Measurements from ENCODE around the gene MAIP1. TPM values are rescaled to one million over a fixed set of nuclear protein-coding genes. Genes with fewer than 3 reads are reported as not detected.

Gene MAIP1
- total and polyA plus RNA-seq, 5 experiments from 2014 or later: 11.5 to 18.5 (median 16.8) TPM

DNA sequence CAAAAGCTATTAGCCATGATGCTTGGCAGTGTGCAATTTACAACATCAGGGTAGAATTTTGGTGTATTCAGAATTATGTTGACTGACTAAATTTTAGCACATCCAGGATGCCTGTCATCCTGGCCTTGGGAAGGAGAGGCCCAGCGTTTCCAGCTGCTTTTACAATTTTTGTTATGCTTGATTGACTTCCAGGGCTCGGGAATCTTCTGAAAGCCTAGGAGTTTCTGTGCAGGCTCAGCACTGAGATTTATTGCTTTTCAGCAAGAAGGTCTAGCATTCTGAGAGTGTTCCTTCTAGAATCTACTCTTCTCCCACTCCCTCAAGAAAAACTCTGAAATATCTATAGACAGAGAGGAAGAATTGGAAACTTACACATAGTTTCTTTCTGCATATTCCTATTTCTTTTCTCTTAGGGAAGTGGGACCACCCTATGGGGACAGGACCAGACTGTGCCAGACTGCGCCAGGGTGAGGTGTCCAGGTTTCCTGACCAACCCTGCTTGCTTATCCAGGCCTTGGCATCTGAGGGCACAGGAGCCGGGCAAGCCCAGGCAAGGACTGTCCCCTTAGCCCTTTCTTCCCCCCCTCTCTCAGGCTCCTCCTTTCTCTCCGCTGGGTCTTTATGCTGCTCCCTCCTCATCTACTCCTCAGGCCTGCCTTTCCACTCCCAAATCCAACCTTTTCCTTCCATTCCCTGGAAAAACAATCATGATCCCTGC is 26.9 kb downstream of the MAIP1 start:
- Mint-ChIP-seq H3K9me3 (peaks cover 0 to 3% (median 0%) of the 10 kb centered on the region in 9 donors), H3K27me3 (peaks cover 0 to 4% (median 0%) of the 10 kb centered on the region in 5 donors), H3K4me1 (peaks cover 2 to 12% (median 7%) of the 10 kb centered on the region in 4 donors), H3K36me3 (peaks cover 0 to 2% (median 0%) of the 10 kb centered on the region in 3 donors), H3K27ac (peak overlapping the region in 1 of 10 donors; percentile 70), H3K4me3 (no peak overlapping the region)
- POLR2A ChIA-PET: interaction anchor here (0.6 kb wide), 1 partner anchor 307 kb away, joined by 3 read pairs; no protein-coding TSS in a partner anchor
- DNase-seq: no peak
- ATAC-seq: no peak

GRCh38 chr2:199983534-199983933 is 28.2 kb downstream of the MAIP1 start:
- Mint-ChIP-seq H3K27ac (no peak overlapping the region), H3K36me3 (peaks cover 0 to 2% (median 0%) of the 10 kb centered on the region in 3 donors), H3K9me3 (peaks cover 0 to 3% (median 0%) of the 10 kb centered on the region in 9 donors), H3K4me3 (no peak overlapping the region), H3K4me1 (peaks cover 2 to 12% (median 6%) of the 10 kb centered on the region in 4 donors), H3K27me3 (peaks cover 0 to 4% (median 0%) of the 10 kb centered on the region in 5 donors)
- POLR2A ChIA-PET: no interaction called here
- ATAC-seq (no peak), DNase-seq (no peak)

DNA sequence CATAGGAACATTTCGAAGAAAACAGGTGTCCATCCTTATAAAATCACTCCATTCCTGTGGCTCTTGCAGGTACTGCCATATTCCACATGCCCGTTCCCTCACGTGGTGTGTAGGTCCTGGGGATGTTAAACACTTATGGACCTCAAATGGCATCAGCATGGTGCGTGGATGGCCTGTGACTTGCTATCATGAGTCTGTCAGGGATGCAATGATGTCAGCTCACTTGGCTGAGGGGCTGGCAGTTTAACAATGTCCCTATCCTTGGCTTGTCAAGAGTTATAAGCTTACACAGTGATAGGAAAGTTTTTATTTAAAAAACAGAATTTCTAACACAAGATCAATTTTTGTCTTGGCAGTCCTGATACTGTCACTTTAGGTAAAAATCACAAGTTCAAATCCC is 28.8 kb downstream of the MAIP1 start:
- ATAC-seq: no peak
- H3K4me1 Mint-ChIP-seq: peaks cover 2 to 12% (median 6%) of the 10 kb centered on the region in 4 donors
- peaks cover 0 to 2% (median 0%) of the 10 kb centered on the region in 3 donors for H3K36me3 Mint-ChIP-seq
- peaks cover 0 to 4% (median 0%) of the 10 kb centered on the region in 5 donors for H3K27me3 Mint-ChIP-seq
- DNase-seq: no peak
- no peak overlapping the region for H3K4me3 Mint-ChIP-seq
- POLR2A ChIA-PET: no interaction called here
- peaks cover 0 to 3% (median 0%) of the 10 kb centered on the region in 9 donors for H3K9me3 Mint-ChIP-seq
- H3K27ac Mint-ChIP-seq: no peak overlapping the region

- Mint-ChIP-seq H3K4me1 (peaks cover 2 to 11% (median 6%) of the 10 kb centered on the region in 4 donors), H3K27me3 (peaks cover 0 to 4% (median 0%) of the 10 kb centered on the region in 5 donors), H3K27ac (no peak overlapping the region), H3K36me3 (peaks cover 0 to 2% (median 0%) of the 10 kb centered on the region in 3 donors), H3K4me3 (no peak overlapping the region), H3K9me3 (peaks cover 0 to 3% (median 0%) of the 10 kb centered on the region in 9 donors)
- ATAC-seq (no peak), DNase-seq (no peak)
- POLR2A ChIA-PET: no interaction called here
Measured at GRCh38 chr2:199984755-199985154, 29.4 kb downstream of the MAIP1 start.

GRCh38 chr2:199985625-199986207 is 30.3 kb downstream of the MAIP1 start:
- Mint-ChIP-seq H3K27ac (no peak overlapping the region), H3K4me1 (peaks cover 0 to 6% (median 4%) of the 10 kb centered on the region in 4 donors), H3K27me3 (peaks cover 0 to 4% (median 0%) of the 10 kb centered on the region in 5 donors), H3K9me3 (peaks cover 0 to 3% (median 0%) of the 10 kb centered on the region in 9 donors), H3K4me3 (no peak overlapping the region), H3K36me3 (peaks cover 0 to 2% (median 0%) of the 10 kb centered on the region in 3 donors)
- peak in 8 of 10 donors; percentile 5 to 62 (median 18) for DNase-seq
- POLR2A ChIA-PET: interaction anchor here (0.6 kb wide), 1 partner anchor 1880 kb away, joined by 5 read pairs; no protein-coding TSS in a partner anchor
- ATAC-seq: peak; percentile 50 to 70

GRCh38 chr2:199987586-199987985 is 32.2 kb downstream of the MAIP1 start:
- POLR2A ChIA-PET: no interaction called here
- no peak overlapping the region for H3K27ac Mint-ChIP-seq
- peaks cover 0 to 2% (median 0%) of the 10 kb centered on the region in 5 donors for H3K27me3 Mint-ChIP-seq
- H3K36me3 Mint-ChIP-seq: peaks cover 0 to 2% (median 0%) of the 10 kb centered on the region in 3 donors
- H3K4me3 Mint-ChIP-seq: no peak overlapping the region
- ATAC-seq: no peak
- peaks cover 0 to 6% (median 4%) of the 10 kb centered on the region in 4 donors for H3K4me1 Mint-ChIP-seq
- no peak for DNase-seq
- peaks cover 0 to 3% (median 0%) of the 10 kb centered on the region in 9 donors for H3K9me3 Mint-ChIP-seq

DNA sequence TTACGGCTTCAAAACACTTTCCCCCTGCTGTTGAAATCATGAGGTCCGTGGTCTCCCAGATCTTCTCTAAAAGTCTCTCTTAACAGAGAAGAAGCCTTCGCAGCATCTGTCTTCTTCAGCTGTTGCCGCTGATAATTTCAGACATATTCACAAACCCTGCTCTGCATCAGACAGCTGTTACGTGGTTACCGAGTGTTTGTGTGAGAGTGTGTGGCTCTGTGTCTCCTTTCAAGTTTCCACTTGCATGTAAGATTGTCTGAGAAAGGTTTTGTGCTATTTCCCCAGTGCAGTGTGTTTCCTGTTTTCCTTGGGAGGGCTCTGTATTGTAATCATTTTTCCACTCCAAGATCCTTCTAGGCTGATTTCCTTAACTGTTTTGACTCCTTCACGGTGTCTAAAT is 32.8 kb downstream of the MAIP1 start:
- Mint-ChIP-seq H3K36me3 (peaks cover 0 to 2% (median 0%) of the 10 kb centered on the region in 3 donors), H3K4me3 (no peak overlapping the region), H3K4me1 (peaks cover 0 to 6% (median 4%) of the 10 kb centered on the region in 4 donors), H3K27me3 (peaks cover 0 to 4% (median 0%) of the 10 kb centered on the region in 5 donors), H3K27ac (no peak overlapping the region), H3K9me3 (peaks cover 0 to 3% (median 0%) of the 10 kb centered on the region in 9 donors)
- ATAC-seq (peak in 1 of 2 donors; percentile 25), DNase-seq (no peak)
- POLR2A ChIA-PET: no interaction called here

DNA sequence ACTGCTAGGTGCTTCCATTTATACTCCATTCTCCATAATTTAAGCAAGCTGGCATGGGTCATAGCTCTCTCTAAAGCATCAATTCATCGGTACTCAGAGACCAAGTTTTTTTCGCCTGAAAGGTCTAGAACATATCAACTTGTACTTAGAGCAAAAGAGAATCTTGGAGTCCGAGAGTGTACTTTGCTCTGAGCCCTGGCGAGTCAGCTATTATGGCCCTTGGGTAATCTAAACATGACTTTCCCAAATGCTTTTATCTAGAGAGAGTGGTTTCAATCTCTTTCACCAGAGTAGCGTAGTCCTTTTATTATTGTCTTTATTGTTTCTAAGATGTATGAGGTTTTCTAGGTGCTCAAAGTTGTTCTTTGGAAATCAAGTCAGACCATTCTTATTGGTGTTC is 34.4 kb downstream of the MAIP1 start:
- Mint-ChIP-seq H3K27ac (no peak overlapping the region), H3K9me3 (peaks cover 0 to 3% (median 0%) of the 10 kb centered on the region in 9 donors), H3K4me1 (peaks cover 0 to 6% (median 4%) of the 10 kb centered on the region in 4 donors), H3K36me3 (peaks cover 0 to 2% (median 0%) of the 10 kb centered on the region in 3 donors), H3K27me3 (peaks cover 0 to 4% (median 0%) of the 10 kb centered on the region in 5 donors), H3K4me3 (no peak overlapping the region)
- POLR2A ChIA-PET: no interaction called here
- no peak for ATAC-seq
- DNase-seq: no peak

DNA sequence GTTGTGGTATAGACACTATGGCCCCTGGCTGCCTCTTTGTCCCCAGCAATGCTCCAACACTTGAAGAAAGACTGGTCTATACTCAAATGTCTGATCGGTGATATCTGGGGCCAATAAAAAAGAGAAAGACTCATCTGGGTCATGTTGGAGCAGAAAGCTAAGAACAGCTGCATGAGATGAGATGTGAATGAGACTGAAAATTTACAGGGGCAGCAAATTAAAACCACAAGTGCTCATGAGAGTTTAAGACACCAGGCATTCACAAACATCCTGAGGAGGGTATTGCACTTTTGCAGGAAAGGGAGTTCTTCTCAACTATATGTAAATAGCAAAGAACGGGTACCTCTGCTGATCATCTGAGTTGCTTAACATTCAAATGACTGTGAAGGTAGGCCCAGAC is 36.3 kb downstream of the MAIP1 start:
- Mint-ChIP-seq H3K9me3 (peaks cover 0 to 2% (median 0%) of the 10 kb centered on the region in 9 donors), H3K4me3 (no peak overlapping the region), H3K27me3 (peaks cover 0 to 6% (median 0%) of the 10 kb centered on the region in 5 donors), H3K36me3 (peaks cover 0 to 2% (median 0%) of the 10 kb centered on the region in 3 donors), H3K4me1 (no peaks in the 10 kb centered on the region), H3K27ac (no peak overlapping the region)
- ATAC-seq: no peak
- POLR2A ChIA-PET: no interaction called here
- no peak for DNase-seq

DNA sequence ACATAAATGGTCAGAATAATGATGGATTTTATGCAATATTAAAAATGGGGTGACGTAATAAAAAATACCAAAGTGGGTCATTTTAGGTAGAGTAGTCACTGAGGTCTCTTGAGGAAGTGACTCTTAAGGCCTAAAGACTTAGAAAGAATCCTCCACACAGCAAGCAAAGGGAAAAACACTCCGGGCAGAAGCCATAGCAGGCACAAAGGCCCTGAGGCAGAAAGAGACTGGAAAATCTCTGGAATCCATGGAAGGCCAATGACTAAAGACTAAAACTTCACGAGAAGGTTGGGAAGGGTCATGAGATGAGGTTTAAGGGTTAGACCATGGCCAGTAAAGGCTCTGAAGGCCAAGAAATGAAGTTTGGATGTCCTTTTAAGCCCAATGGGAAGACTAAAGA is 36.9 kb downstream of the MAIP1 start:
- H3K9me3 Mint-ChIP-seq: peaks cover 0 to 2% (median 0%) of the 10 kb centered on the region in 9 donors
- DNase-seq (no peak), ATAC-seq (no peak)
- H3K27ac Mint-ChIP-seq: no peak overlapping the region
- no peaks in the 10 kb centered on the region for H3K4me1 Mint-ChIP-seq
- H3K36me3 Mint-ChIP-seq: peaks cover 0 to 2% (median 0%) of the 10 kb centered on the region in 3 donors
- POLR2A ChIA-PET: no interaction called here
- peaks cover 0 to 7% (median 0%) of the 10 kb centered on the region in 5 donors for H3K27me3 Mint-ChIP-seq
- H3K4me3 Mint-ChIP-seq: no peak overlapping the region

DNA sequence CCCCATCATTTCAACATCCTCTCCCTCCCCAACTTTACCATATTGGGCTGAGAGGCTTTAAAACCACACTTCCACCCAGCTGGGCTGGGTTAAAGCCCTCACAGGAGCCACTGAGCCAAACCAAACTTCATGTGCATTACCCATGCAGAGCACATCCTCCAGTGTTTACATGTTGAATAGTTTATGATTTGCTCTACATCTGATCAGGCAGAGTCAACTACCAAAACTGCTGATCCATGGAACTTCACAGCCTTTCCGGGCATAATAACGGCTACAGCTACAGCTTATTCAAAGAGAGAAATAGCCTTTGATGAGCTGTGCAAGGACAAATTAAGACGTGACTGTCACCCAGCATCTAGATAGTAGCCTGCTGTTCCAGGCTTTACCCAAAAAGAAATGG is 39.0 kb downstream of the MAIP1 start:
- H3K4me1 Mint-ChIP-seq: no peaks in the 10 kb centered on the region
- no peak overlapping the region for H3K27ac Mint-ChIP-seq
- no peak overlapping the region for H3K4me3 Mint-ChIP-seq
- ATAC-seq (no peak), DNase-seq (no peak)
- POLR2A ChIA-PET: no interaction called here
- peaks cover 0 to 2% (median 0%) of the 10 kb centered on the region in 3 donors for H3K36me3 Mint-ChIP-seq
- peaks cover 0 to 7% (median 0%) of the 10 kb centered on the region in 5 donors for H3K27me3 Mint-ChIP-seq
- H3K9me3 Mint-ChIP-seq: peaks cover 0 to 2% (median 0%) of the 10 kb centered on the region in 9 donors

GRCh38 chr2:199994896-199995295 is 39.5 kb downstream of the MAIP1 start:
- POLR2A ChIA-PET: no interaction called here
- no peak overlapping the region for H3K4me3 Mint-ChIP-seq

DNA sequence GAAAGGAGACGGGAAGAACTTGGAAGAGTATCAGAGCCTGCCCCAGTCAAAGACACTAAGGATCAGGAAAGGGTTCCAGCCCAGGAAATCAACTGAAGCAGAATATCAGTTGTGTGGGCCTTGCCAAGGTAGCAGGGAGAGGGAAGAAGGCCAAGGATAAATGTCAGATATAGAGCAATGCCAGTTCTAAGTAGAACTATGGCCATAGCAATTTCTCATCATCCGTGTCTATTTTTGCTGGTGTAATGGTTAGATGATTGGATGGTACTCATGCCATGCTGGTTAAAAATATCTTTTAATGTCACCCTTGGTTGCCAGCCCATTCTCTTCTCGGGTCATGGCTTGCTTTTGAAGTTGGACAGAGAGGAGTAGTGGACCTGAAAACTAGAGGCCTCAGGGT is 41.9 kb downstream of the MAIP1 start:
- Mint-ChIP-seq H3K27me3 (peaks cover 0 to 11% (median 0%) of the 10 kb centered on the region in 5 donors), H3K36me3 (no peaks in the 10 kb centered on the region), H3K4me1 (no peaks in the 10 kb centered on the region), H3K4me3 (no peak overlapping the region), H3K27ac (no peak overlapping the region), H3K9me3 (peaks cover 0 to 2% (median 0%) of the 10 kb centered on the region in 9 donors)
- POLR2A ChIA-PET: no interaction called here
- DNase-seq (no peak), ATAC-seq (no peak)

More at GRCh38 chr2:199994896-199995295, 39.5 kb downstream of the MAIP1 start:
- no peak overlapping the region for H3K27ac Mint-ChIP-seq
- no peaks in the 10 kb centered on the region for H3K4me1 Mint-ChIP-seq
- DNase-seq: no peak
- peaks cover 0 to 2% (median 0%) of the 10 kb centered on the region in 3 donors for H3K36me3 Mint-ChIP-seq
- H3K9me3 Mint-ChIP-seq: peaks cover 0 to 2% (median 0%) of the 10 kb centered on the region in 9 donors
- H3K27me3 Mint-ChIP-seq: peaks cover 0 to 7% (median 0%) of the 10 kb centered on the region in 5 donors
- ATAC-seq: no peak

Data from naive thymus-derived CD8-positive, alpha-beta T cell (primary cell).